ENCODE results near the gene PDAP1. TPM values are rescaled to one million over a fixed set of nuclear protein-coding genes. Genes with fewer than 3 reads are reported as not detected.

PDAP1 gene
- polyA plus RNA-seq, 2 of the 4 experiments (the other 2 are of a cell fraction): 81.8 to 347 TPM

DNA sequence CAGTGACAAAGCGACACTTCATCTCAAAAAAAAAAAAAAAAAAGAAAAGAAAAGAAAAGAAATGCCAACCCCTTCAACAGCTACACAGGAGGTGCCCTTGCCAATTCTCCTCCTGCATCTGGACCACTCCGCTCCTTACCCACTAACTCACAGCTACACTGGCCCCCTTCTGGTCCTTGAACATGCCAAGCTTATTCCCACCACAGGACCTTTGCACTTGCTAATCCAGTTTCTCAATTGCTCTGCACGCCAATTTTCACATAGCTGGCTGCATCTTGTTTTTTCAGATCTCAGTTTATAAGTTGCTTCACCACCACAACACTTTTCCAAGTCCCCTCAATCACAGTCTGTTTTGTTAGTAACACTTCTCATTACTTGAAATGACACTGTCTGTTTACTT is 5.5 kb downstream of the PDAP1 start:
- Histone ChIP-seq H3K4me2 (no peak overlapping the region), H3K4me3 (no peak overlapping the region), H3K27ac (no peak overlapping the region), H3K4me1 (peaks cover 21% of the 10 kb centered on the region; the same call in 2 of the 3 replicates), H3K9me3 (no peaks in the 10 kb centered on the region)
- FAIRE-seq (no peak), DNase-seq (ENCODE audit: low read depth in 1 of 2, low spot score in 1 of 2) (no peak), ATAC-seq (no peak)
- ChIA-PET CTCF (interaction anchor here (0.7 kb wide), 1 partner anchor 15 kb away, joined by 3 read pairs; no protein-coding TSS in a partner anchor), POLR2A (no interaction called here)
- WGBS (ENCODE audit: missing lambda C conversion rate): 94% methylated on average over 3 of the region's 3 CpGs
- TF ChIP-seq POLR2AphosphoS2 (conservative IDR thresholded peaks at IDR 0.05; ENCODE audit: low read length) (no peak), RCOR1 (IDR thresholded peaks at IDR 0.05; ENCODE audit: low read depth, low read length) (no peak), NPAS2 (CRISPR knock-in tag; IDR thresholded peaks at IDR 0.05; ENCODE audit: borderline replicate concordance) (no peak), HDAC2 (IDR thresholded peaks at IDR 0.05) (no peak), TFCP2L1 (CRISPR knock-in tag; IDR thresholded peaks at IDR 0.05) (no peak), EHF (CRISPR knock-in tag; IDR thresholded peaks at IDR 0.05) (no peak), CHD4 (IDR thresholded peaks at IDR 0.05; ENCODE audit: borderline replicate concordance) (no peak), KDM1A (IDR thresholded peaks at IDR 0.05; ENCODE audit: low read depth) (no peak), HOXA7 (CRISPR knock-in tag; IDR thresholded peaks at IDR 0.05) (no peak), BHLHE40 (IDR thresholded peaks at IDR 0.05; ENCODE audit: low read depth, low read length) (no peak), KDM5A (IDR thresholded peaks at IDR 0.05) (no peak), RAD21 (conservative IDR thresholded peaks at IDR 0.05 in 1 of 2, IDR thresholded peaks at IDR 0.05 in 1 of 2) (no peak), NFE2L2 (conservative IDR thresholded peaks at IDR 0.05; ENCODE audit: low read length) (no peak), ZNF302 (CRISPR knock-in tag; IDR thresholded peaks at IDR 0.05) (no peak), FOSL2 (IDR thresholded peaks at IDR 0.05) (no peak), FOSL2 (CRISPR knock-in tag; IDR thresholded peaks at IDR 0.05) (no peak), NR3C1 (IDR thresholded peaks at IDR 0.05) (no peak), HOXB13 (CRISPR knock-in tag; IDR thresholded peaks at IDR 0.05; ENCODE audit: low read depth) (no peak)
- TF ChIP-seq, protein P1, sequence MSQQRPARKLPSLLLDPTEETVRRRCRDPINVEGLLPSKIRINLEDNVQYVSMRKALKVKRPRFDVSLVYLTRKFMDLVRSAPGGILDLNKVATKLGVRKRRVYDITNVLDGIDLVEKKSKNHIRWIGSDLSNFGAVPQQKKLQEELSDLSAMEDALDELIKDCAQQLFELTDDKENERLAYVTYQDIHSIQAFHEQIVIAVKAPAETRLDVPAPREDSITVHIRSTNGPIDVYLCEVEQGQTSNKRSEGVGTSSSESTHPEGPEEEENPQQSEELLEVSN (IDR thresholded peaks at IDR 0.05; ENCODE audit: borderline replicate concordance, low read depth): no peak
- TF ChIP-seq, protein P2, sequence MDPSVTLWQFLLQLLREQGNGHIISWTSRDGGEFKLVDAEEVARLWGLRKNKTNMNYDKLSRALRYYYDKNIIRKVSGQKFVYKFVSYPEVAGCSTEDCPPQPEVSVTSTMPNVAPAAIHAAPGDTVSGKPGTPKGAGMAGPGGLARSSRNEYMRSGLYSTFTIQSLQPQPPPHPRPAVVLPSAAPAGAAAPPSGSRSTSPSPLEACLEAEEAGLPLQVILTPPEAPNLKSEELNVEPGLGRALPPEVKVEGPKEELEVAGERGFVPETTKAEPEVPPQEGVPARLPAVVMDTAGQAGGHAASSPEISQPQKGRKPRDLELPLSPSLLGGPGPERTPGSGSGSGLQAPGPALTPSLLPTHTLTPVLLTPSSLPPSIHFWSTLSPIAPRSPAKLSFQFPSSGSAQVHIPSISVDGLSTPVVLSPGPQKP (IDR thresholded peaks at IDR 0.05; ENCODE audit: low read depth, low read length): no peak

DNA sequence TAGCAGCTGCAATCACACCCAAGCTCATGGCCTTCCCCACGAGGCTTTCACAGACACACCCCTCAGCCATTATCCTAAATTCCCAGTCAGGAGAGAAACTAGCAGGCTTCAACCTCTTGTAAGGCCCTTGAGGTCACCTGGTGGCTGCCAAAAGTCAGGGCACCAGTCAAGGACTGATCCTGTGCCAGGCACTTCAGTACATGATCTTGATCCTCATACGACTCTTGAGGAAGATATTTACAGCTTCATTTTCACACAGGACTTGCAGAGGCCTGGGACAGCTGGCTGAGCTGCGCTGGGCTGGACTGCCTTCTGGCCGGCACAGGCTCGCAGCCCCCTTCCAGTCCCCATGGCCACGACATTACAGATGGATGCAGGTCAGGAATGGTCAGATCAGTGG is 8.8 kb downstream of the PDAP1 start:
- no peak overlapping the region for H3K4me2 ChIP-seq
- no peak overlapping the region for H3K4me3 ChIP-seq
- 88% methylated on average over 6 of the region's 6 CpGs for WGBS (ENCODE audit: missing lambda C conversion rate)
- FAIRE-seq (no peak), ATAC-seq (peak; percentile 3 to 13; a peak in 3 of 6 replicates), DNase-seq (ENCODE audit: low read depth in 1 of 2, low spot score in 1 of 2) (no peak)
- no peak overlapping the region for H3K27ac ChIP-seq
- TF ChIP-seq TP53 (CRISPR knock-in tag; IDR thresholded peaks at IDR 0.05): no peak
- 0 out of 2 replicates have a peak, but pooled peaks have one; percentile 4 for TF ChIP-seq POLR2AphosphoS2 (conservative IDR thresholded peaks at IDR 0.05; ENCODE audit: low read length)
- ChIA-PET CTCF (interaction anchor here (0.6 to 4.8 kb wide), 5 partner anchors 10 to 21 kb away, joined by 3 to 29 read pairs (median 5); no protein-coding TSS in a partner anchor), POLR2A (interaction anchor here (2.9 kb wide), 1 partner anchor 9 kb away, joined by 23 read pairs; the partner anchor contains the start of genes BUD31 and PDAP1)
- peaks cover 4% of the 10 kb centered on the region; the same call in 1 of the 3 replicates for H3K4me1 ChIP-seq
- no peaks in the 10 kb centered on the region for H3K9me3 ChIP-seq

DNA sequence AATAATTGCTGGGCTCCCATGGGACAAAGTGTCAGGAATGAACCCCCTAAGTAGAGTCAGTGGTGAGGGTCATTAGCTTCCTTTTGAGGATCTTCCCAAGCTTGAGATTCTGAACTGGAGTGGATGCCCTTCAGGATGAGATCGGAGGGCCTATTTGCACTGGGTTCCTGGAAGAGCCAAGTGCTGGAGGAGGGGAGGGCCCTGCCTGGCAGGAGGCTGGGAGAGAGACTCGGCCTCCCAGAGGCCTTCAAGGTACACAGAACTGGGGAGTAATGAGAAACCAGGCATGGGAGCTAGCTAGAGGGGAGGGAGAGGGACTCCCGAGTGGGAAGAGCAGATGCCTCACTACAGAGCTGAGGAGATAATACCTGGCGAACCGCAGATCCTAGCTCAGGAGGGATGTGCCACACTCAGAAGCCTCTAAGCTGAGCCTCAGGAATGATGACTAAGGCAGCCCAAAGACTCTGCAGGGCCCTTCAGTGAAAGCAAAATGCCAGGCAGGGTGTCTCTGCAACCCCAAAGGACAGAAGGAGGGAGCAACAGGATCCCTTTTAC is 9.4 kb downstream of the PDAP1 start:
- no peak for FAIRE-seq
- no peak for DNase-seq (ENCODE audit: low read depth in 1 of 2, low spot score in 1 of 2)
- Histone ChIP-seq H3K27ac (no peak overlapping the region), H3K4me2 (no peak overlapping the region), H3K4me3 (no peak overlapping the region), H3K9me3 (no peaks in the 10 kb centered on the region), H3K4me1 (no peaks in the 10 kb centered on the region)
- CTCF ChIA-PET: interaction anchor here (0.6 to 4.8 kb wide), 8 partner anchors 8 to 22 kb away, joined by 3 to 29 read pairs (median 4); partner anchors contain the start of genes BUD31 and PDAP1
- TF ChIP-seq, protein P3, sequence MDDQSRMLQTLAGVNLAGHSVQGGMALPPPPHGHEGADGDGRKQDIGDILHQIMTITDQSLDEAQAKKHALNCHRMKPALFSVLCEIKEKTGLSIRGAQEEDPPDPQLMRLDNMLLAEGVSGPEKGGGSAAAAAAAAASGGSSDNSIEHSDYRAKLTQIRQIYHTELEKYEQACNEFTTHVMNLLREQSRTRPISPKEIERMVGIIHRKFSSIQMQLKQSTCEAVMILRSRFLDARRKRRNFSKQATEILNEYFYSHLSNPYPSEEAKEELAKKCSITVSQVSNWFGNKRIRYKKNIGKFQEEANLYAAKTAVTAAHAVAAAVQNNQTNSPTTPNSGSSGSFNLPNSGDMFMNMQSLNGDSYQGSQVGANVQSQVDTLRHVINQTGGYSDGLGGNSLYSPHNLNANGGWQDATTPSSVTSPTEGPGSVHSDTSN (IDR thresholded peaks at IDR 0.05): peak; percentile 10; the same call in 1 of the 2 replicates
- TF ChIP-seq POLR2AphosphoS2 (conservative IDR thresholded peaks at IDR 0.05; ENCODE audit: low read length) (peak; percentile 31; the same call in 1 of the 2 replicates), JUN (IDR thresholded peaks at IDR 0.05) (no peak; a peak in 1 of 5 replicates)
- TF ChIP-seq, protein P1 (IDR thresholded peaks at IDR 0.05; ENCODE audit: borderline replicate concordance, low read depth): no peak
- POLR2A ChIA-PET: interaction anchor here (2.9 kb wide), 1 partner anchor 10 kb away, joined by 23 read pairs; the partner anchor contains the start of genes BUD31 and PDAP1
- ATAC-seq: peak; percentile 16 to 21; a peak in 4 of 6 replicates
- 74% methylated on average over 5 of the region's 5 CpGs for WGBS (ENCODE audit: missing lambda C conversion rate)
